ENCODE measurements around the gene SCTR.

SCTR gene

DNA sequence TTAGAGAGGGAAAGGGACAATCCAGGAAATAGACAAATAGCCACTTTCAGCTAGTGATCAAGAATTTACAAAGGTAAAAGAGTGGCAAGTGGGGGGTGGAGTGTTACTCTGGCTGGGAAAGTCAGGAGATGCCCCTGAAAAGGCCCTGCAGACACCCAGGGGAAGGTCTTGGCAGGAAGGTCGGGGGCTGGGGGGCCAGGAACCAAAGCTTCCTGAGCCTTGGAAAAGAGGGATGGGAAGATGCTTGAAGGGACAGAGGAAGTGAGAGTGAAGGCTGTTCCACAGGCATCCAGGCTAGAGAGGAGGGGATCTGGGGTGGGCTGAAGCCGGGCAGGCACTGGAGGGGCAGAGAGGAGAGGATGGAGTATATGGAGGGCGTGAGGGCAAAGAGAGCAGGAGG lies 96.5 kb downstream of the SCTR start:
- H3K4me1 ChIP-seq (ENCODE audit: low read length): peaks cover 25% of the 10 kb centered on the region
- H3K9me3 ChIP-seq (replicated peaks; ENCODE audit: insufficient read depth, low read length): no peaks in the 10 kb centered on the region
- H3K4me2 ChIP-seq (ENCODE audit: low read depth, low read length): no peak overlapping the region
- H3K4me3 ChIP-seq (ENCODE audit: low read length): no peak overlapping the region
- H3K9ac ChIP-seq (ENCODE audit: low read length): no peak overlapping the region
- H3K27ac ChIP-seq (ENCODE audit: low read length): no peak overlapping the region
- no peaks in the 10 kb centered on the region for H3K27me3 ChIP-seq (replicated peaks; ENCODE audit: insufficient read depth, low read length)
- no peak for TF ChIP-seq EZH2phosphoT487 (IDR thresholded peaks at IDR 0.05; ENCODE audit: low read length)
- no peak for TF ChIP-seq EZH2 (optimal IDR thresholded peaks at IDR 0.05; ENCODE audit: low read depth, low read length)
- TF ChIP-seq, protein P1, sequence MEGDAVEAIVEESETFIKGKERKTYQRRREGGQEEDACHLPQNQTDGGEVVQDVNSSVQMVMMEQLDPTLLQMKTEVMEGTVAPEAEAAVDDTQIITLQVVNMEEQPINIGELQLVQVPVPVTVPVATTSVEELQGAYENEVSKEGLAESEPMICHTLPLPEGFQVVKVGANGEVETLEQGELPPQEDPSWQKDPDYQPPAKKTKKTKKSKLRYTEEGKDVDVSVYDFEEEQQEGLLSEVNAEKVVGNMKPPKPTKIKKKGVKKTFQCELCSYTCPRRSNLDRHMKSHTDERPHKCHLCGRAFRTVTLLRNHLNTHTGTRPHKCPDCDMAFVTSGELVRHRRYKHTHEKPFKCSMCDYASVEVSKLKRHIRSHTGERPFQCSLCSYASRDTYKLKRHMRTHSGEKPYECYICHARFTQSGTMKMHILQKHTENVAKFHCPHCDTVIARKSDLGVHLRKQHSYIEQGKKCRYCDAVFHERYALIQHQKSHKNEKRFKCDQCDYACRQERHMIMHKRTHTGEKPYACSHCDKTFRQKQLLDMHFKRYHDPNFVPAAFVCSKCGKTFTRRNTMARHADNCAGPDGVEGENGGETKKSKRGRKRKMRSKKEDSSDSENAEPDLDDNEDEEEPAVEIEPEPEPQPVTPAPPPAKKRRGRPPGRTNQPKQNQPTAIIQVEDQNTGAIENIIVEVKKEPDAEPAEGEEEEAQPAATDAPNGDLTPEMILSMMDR (IDR thresholded peaks at IDR 0.05; ENCODE audit: low read length): no peak
- H2AFZ ChIP-seq (ENCODE audit: low read length): no peak overlapping the region
- no peaks in the 10 kb centered on the region for H4K20me1 ChIP-seq (ENCODE audit: insufficient read depth, low read length)
- peaks cover 20% of the 10 kb centered on the region for H3F3A ChIP-seq (ENCODE audit: insufficient read depth, low read length)
- no peak for DNase-seq
- H3K79me2 ChIP-seq (ENCODE audit: low read length): no peaks in the 10 kb centered on the region
- H3K9me2 ChIP-seq (replicated peaks; ENCODE audit: insufficient read depth, low read length): no peaks in the 10 kb centered on the region
- no peaks in the 10 kb centered on the region for H3K36me3 ChIP-seq (replicated peaks; ENCODE audit: insufficient read depth, low read length)

- no peak overlapping the region for H2AFZ ChIP-seq (ENCODE audit: low read length)
- H3K27ac ChIP-seq (ENCODE audit: low read length): no peak overlapping the region
- no peak overlapping the region for H3K9ac ChIP-seq (ENCODE audit: low read length)
- H3F3A ChIP-seq (ENCODE audit: insufficient read depth, low read length): peaks cover 20% of the 10 kb centered on the region
- H3K4me1 ChIP-seq (ENCODE audit: low read length): peaks cover 22% of the 10 kb centered on the region
- H3K36me3 ChIP-seq (replicated peaks; ENCODE audit: insufficient read depth, low read length): no peaks in the 10 kb centered on the region
- H3K9me3 ChIP-seq (replicated peaks; ENCODE audit: insufficient read depth, low read length): no peaks in the 10 kb centered on the region
- H3K27me3 ChIP-seq (replicated peaks; ENCODE audit: insufficient read depth, low read length): no peaks in the 10 kb centered on the region
- H3K4me3 ChIP-seq (ENCODE audit: low read length): no peak overlapping the region
- no peaks in the 10 kb centered on the region for H3K9me2 ChIP-seq (replicated peaks; ENCODE audit: insufficient read depth, low read length)
- H3K4me2 ChIP-seq (ENCODE audit: low read depth, low read length): no peak overlapping the region
- no peaks in the 10 kb centered on the region for H3K79me2 ChIP-seq (ENCODE audit: low read length)
- TF ChIP-seq EZH2phosphoT487 (IDR thresholded peaks at IDR 0.05; ENCODE audit: low read length) (no peak), EZH2 (optimal IDR thresholded peaks at IDR 0.05; ENCODE audit: low read depth, low read length) (no peak)
- TF ChIP-seq, protein P1 (IDR thresholded peaks at IDR 0.05; ENCODE audit: low read length): no peak
- no peaks in the 10 kb centered on the region for H4K20me1 ChIP-seq (ENCODE audit: insufficient read depth, low read length)
- no peak for DNase-seq
These were observed 97.4 kb downstream of the SCTR start for GRCh38 chr2:119426801-119427395.

GRCh38 chr2:119426396-119426675 lies 97.9 kb downstream of the SCTR start:
- H3K36me3 ChIP-seq (replicated peaks; ENCODE audit: insufficient read depth, low read length): no peaks in the 10 kb centered on the region
- peaks cover 22% of the 10 kb centered on the region for H3K4me1 ChIP-seq (ENCODE audit: low read length)
- no peaks in the 10 kb centered on the region for H3K9me2 ChIP-seq (replicated peaks; ENCODE audit: insufficient read depth, low read length)
- no peak for TF ChIP-seq EZH2 (optimal IDR thresholded peaks at IDR 0.05; ENCODE audit: low read depth, low read length)
- no peak for TF ChIP-seq EZH2phosphoT487 (IDR thresholded peaks at IDR 0.05; ENCODE audit: low read length)
- TF ChIP-seq, protein P1 (IDR thresholded peaks at IDR 0.05; ENCODE audit: low read length): no peak
- no peaks in the 10 kb centered on the region for H3K79me2 ChIP-seq (ENCODE audit: low read length)
- peaks cover 20% of the 10 kb centered on the region for H3F3A ChIP-seq (ENCODE audit: insufficient read depth, low read length)
- no peak for DNase-seq
- no peak overlapping the region for H3K4me3 ChIP-seq (ENCODE audit: low read length)
- H3K27ac ChIP-seq (ENCODE audit: low read length): no peak overlapping the region
- H3K9me3 ChIP-seq (replicated peaks; ENCODE audit: insufficient read depth, low read length): no peaks in the 10 kb centered on the region
- no peak overlapping the region for H3K9ac ChIP-seq (ENCODE audit: low read length)
- H2AFZ ChIP-seq (ENCODE audit: low read length): no peak overlapping the region
- no peaks in the 10 kb centered on the region for H4K20me1 ChIP-seq (ENCODE audit: insufficient read depth, low read length)
- no peak overlapping the region for H3K4me2 ChIP-seq (ENCODE audit: low read depth, low read length)
- no peaks in the 10 kb centered on the region for H3K27me3 ChIP-seq (replicated peaks; ENCODE audit: insufficient read depth, low read length)
